KBM-7 (cell line): ENCODE results near the gene CNTNAP2.

ENCODE experiments used
- DNase-seq: peaks from one replicate; pipeline ENCODE4 v3.0.0-alpha.2; 2015
- in situ Hi-C: fragments of 300-500 bp; cut with MboI; formaldehyde crosslinking; loops from 2 replicates; pipeline ENCODE4 v1.14.3; 2020; ENCODE audit warnings: low sequenced_read_pairs, low pct_unique_long_range_greater_than_20kb, mixed read lengths

CNTNAP2 gene

DNA sequence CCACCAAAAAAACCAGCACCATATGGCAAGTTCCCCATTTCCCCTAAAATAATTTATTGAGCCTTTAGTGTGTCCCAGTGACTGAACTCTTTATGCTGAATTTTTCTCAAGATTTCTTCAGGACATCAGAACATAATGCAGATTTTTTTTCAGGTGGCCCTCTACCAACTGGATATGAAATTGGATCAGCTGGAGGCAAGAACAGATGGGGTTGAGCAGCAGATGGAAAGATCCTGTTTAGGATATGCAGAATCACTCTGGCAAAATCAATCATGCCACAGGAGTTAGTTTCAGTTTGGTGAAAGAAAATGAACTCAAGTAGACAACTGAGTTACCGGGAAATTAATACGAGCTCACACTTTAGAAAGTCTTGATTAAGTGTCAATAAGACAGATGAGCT is 1712.4 kb downstream of the CNTNAP2 start:
- no peak for DNase-seq
- in situ Hi-C loops, result no loop called here

DNA sequence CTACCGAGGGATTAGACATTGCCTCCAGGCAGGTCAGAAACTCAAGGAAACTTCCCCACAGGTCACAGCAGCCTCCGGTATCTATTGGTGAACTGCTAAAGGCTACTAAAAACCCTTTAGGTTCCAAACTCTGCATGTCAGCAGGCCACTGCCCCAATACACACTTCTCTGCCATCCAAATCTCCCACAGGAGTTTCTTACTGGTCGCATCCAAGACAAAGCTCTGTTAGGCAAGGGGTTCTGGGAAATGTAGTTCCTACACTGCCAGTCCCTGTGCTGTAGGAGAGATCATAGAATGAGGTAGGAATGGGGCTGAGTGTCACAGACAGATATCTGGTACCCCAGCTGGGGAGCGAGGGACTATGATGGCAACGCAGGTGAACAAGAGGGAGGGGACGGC is 1717.0 kb downstream of the CNTNAP2 start:
- in situ Hi-C loops, result no loop called here
- DNase-seq, result no peak

DNA sequence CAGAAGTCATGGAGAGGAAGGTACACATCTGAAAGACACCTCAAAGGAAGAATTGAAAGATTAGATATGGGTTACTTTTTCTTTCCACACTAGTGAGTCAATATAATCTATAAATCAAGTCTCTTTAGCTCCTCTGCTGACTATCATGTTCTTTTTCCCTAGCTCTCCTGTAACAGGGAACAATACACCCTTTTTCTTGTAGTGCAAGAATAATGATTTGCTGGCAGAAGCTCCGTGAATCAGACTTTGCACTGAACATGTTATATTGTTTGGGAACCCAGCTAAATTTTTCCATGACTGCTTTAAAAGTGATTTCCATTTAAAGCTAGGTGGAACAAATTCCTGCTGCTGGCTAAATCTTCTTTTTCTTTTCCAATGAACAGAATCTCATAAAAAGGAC is 1717.4 kb downstream of the CNTNAP2 start:
- no peak for DNase-seq
- in situ Hi-C loops, result no loop called here

DNA sequence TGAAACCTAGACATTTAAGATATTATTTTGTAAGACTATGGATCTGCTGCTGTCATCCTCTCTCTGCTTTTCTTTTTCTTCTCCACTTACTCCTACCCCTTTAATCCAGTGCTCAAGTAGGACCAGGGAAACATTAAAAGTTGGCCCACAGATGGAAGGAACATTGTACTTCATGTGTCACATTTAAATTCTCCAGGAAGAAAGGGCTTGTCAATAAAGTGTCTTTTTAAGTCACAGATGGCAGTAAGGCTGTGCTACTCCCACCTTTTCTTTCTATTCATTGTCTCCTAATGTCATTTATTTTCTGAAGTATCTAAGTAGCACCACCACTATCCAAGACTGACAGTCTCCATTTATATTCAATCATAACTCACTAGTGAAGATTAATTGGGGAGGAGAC is 1736.2 kb downstream of the CNTNAP2 start:
- in situ Hi-C loops, result no loop called here
- DNase-seq, result no peak

DNA sequence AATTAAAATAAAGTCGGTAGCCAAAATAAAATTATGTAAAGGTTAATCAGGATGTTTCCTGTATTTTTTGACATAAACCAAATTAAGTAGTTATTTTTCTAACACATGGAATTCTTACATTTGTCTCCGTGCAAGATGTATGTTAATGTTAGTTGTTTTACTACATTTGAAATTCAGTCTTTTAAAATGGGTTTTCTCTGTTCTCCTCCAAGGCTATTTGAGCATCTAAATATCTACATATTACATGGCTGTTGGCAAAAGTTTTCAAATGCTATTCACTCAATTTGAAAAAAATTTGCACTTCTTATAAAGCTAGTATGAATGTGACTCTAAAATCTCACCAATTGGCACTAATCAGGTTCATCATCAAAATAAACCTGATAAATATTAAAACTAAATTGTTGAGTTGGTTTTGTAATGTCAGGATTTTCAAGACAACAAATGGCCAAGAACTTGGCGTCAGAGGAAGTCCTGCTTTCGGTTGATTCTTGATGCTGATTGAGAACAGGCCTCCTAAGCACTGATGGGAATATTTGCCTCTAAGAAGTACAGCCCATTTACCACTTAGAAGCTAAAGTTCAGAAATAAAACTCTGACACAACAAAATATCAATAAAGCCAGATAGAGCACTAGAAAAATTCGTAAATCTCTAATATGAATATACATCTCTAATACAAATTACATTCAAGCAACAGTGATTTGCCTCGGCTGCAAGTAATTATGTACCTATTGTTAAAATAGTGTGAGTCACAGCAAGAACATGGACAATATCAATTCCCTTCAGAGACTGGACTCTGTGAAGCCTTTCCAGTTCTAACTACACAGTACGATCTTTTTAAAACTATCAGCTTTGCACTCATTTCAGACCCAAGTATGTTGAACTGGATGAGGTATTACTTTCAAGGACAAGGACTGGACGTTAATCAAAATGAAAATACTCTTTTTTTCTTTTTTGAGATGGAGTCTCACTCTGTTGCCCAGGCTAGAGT is 1740.8 kb downstream of the CNTNAP2 start:
- in situ Hi-C loops, result no loop called here
- DNase-seq, result no peak

DNA sequence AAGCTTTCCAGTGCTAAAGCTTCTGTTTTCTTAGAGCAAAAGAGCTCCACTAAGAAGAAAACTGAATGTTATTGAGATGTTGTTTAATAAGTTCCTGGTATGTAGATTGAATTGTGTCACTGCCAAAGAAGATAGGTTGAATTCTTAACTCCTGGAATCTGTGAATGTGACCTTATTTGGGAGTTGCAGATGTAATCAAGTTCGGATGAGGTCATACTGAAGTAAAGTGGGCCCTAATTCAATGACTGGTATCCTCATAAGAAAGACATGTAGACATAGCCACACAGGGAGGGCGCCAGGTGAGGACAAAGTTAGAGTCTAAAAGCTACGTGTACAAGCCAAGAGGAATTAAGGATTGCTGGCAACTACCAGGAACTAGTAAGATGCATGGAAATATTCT is 1741.8 kb downstream of the CNTNAP2 start:
- in situ Hi-C loops, result no loop called here
- no peak for DNase-seq

DNA sequence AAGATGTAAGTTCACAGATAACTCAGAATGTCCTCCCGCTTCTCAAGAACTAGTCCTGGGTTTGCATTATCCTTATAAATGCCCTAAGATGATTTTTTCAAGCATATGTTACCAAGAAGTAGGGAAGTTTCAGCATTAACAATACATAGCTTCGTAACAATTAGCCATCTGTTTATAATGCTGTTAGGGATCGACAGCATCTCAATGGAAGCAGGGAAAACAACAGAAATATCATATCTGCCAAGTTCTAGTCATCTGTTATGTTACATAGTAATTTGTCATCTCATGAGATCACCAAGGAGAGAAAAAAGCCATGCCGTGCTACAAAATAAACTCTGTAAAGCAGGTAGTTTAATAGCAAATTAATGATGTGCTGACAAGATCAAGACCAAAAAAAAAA is 1742.4 kb downstream of the CNTNAP2 start:
- in situ Hi-C loops, result no loop called here
- DNase-seq, result no peak

DNA sequence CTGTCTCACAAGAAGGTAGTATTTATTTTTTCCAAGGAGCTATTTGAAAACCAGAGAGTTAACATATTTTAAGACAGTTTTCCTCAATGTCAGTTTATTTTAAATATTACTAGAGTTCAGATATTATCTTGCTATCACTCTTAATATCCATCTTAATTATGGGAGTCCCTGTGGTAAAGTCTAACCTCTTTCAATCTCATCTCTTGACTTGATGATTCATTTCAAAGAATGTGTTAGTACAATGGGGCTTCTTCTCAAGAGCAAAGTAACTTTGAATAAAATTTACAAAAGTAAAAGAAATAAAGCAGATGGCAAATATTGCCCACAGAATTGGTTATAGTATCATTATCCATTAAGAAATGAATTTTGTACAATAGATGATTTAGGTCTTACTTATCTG is 1742.9 kb downstream of the CNTNAP2 start:
- in situ Hi-C loops, result no loop called here
- DNase-seq, result no peak

DNA sequence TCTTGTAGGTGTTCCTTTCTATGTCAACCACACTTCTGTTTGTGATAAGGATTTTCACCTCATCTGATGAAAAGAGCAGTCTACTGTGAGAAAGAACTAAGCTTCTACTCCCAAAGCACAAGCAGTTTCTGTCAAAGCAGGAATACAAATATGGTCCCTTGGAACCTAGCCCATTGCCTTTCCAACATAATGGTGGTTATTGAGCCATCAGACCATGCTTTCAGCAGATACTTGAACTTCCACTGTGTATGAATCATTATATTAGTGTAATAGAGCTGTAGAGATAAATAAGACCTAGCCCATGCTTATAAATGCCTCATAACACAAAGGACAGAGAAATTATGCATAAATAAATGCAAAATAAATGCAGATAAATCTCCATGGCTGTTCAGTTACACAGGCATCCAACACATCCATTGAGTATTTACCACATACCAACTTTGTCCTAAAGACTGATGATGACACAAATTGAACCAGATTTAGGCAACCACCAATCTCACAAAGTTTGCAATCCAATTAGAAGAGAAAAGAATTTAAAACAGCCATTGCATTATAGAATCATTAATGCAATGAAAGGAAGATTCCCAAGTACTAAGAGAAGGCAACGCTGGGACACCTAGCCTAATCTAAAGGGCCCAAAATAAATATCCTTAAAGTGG is 1744.6 kb downstream of the CNTNAP2 start:
- in situ Hi-C loops, result no loop called here
- no peak for DNase-seq

DNA sequence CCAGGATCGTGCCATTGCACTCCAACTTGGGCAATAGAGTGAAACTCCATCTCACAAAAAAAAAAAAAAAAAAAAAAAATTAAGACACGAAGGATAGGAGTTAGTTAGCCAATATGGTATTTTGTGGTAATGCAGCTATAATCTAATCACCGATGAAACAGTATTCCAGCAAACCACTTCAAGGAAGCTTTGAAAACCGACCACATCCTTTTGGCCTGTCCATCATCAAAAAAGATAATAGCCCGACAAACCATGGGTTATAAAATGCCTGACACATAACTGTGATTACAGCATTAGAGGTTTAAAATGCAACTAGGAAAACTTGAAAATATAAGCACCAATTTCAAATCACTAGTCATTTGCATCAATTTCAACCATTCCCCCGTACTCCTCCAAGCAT is 1745.3 kb downstream of the CNTNAP2 start:
- no peak for DNase-seq
- in situ Hi-C loops, result no loop called here

DNA sequence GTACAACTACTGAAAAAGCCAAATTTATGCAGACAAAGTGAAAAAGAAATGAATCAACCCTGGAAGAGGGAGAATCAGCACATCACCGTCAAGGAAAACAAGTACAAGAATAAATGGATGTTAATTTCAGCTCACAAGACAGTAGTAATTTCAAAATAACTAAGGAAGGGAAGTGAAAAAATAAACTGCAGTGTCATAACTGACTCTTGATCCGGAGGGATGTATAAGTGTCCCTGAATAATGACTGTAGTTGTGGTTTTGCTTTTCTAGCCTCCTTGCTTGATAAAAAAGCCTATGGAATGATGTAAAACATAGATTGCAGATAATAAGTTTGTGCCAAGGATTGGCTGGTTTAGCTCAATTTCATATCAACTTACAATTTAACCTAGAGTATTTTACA is 1752.9 kb downstream of the CNTNAP2 start:
- no peak for DNase-seq
- in situ Hi-C loops, result no loop called here

DNA sequence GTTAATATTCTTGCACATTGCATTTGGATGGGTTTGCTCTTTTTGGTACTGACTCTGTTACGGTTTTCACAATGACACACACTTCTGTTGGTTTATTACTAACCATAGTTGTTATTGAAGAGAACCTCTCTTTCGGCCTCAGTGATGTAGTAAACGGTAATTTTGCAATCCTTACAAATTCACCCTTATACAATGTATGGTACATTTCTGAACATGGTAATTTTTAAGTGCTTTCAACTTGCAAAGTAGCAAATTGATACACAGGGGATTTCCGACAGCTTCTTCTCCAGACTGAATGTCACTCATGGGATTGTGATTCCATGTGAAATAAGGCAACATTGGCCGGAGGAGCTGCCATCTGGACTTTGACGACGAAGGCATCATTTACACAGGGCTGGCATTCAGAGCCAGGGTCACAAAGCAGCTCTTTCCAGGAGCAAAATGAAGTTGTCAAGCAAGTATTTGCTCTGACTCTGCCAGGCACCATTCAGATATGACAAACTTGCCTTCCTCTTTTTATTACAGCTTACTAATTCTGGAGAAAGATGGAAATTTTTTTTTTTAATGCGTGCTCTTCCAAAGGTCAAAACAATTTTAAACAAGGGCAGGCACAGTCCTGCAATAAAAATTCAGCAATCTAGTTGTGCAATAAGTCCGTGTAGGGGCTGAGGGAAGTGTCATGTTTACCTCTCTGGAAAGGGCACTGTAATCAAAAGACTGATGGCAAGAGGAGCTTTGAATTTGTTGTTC is 1762.5 kb downstream of the CNTNAP2 start:
- DNase-seq, result no peak
- in situ Hi-C loops, result no loop called here

DNA sequence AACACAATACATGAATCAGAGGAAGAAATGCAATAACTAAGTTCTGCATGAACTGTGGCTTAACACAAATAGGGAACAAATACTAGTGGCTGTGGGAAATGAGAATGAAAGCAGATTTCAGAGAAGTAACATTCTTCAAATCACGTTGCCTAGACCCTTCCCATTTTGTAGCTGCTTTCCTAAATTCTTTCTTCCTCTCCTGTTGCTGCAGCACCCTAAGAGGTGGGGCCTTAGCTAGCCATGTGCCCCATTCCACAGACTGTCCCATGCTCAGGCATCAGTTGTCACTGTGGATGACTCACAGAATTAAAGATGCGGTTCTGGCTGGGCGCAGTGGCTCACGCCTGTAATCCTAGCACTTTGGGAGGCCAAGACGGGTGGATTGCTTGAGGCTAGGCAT is 1769.3 kb downstream of the CNTNAP2 start:
- in situ Hi-C loops, result no loop called here
- no peak for DNase-seq

DNA sequence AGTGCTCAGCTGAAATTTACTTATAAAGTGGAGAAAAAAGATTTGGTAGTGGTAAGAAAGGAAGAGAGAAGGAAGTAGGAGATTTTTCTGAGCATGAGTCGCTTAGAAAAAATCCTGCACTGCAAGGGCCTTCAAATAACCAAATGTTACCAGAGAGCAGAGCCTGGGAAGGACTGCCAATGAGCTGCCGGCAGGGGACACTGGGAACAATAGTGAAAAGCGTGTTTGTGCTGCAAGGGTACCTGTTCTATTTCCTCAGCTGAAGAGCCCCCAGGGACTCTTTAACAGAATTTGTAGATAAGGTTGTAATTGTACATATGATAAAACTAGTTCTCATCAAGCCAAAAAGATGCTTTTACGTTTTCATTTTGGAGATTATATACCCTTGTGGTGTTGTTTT is 1777.7 kb downstream of the CNTNAP2 start:
- in situ Hi-C loops, result no loop called here
- no peak for DNase-seq

DNA sequence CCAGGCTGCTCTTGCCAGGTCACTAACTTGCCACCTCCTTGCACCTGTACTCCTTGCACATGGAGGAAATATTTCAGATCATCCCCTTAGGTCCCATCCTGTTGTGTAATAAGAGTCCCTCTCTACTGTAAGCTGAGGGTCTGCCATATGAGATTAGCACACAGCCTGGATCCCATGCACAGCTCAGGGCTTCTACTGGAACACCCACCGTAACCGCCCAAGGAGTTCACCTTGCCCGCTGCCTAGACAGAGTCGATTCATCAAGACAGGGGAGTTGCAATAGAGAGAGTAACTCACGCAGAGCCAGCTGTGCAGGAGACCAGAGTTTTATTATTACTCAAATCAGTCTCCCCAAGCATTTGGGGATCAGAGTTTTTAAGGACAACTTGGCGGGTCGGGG is 1779.5 kb downstream of the CNTNAP2 start:
- in situ Hi-C loops, result no loop called here
- no peak for DNase-seq

DNA sequence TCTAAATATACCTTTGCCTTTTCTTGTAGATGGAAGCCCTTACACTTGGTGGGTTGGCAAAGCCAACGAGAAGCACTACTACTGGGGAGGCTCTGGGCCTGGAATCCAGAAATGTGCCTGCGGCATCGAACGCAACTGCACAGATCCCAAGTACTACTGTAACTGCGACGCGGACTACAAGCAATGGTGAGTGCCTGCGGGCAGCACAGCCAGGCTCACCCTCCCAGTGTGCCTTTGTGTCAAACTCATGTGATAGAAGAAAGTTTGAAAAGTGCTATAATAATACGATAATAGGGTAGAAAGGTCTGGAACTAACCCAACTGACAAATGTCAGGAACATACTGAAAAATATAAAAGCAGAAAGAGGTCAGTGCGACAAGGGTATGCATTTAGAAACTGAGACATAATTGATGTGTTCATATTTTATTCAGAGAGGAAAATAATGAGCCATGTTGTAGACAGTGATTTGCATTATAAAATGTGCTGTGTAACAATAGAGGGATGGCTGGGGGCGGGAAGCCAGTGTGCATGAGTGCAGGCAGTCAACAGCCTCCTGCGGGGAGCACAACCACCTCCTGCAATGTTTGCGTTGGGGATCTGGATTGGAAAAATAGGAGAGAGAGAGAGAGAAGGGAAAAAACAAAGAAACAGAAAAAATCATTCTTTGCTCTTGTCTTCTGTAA is 1787.1 kb downstream of the CNTNAP2 start:
- no peak for DNase-seq
- in situ Hi-C loops, result no loop called here

DNA sequence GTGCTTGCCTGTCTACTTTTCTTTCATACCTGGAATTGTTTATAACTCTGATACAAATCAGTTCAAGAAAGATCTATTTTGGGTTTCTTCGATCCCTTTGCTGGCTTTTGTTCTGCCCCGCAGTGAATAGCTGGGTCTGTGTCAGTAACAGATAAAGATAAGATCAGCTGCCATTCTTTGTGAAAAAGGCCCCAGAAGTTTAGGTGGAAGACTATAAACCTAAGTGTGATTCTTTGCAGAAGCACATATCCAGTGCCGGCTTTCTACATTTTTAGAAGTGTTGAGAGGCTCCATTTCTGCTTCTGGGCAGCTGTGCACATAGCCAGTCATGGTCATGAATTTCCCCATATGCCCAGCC is 1787.6 kb downstream of the CNTNAP2 start:
- DNase-seq, result no peak
- in situ Hi-C loops, result no loop called here

DNA sequence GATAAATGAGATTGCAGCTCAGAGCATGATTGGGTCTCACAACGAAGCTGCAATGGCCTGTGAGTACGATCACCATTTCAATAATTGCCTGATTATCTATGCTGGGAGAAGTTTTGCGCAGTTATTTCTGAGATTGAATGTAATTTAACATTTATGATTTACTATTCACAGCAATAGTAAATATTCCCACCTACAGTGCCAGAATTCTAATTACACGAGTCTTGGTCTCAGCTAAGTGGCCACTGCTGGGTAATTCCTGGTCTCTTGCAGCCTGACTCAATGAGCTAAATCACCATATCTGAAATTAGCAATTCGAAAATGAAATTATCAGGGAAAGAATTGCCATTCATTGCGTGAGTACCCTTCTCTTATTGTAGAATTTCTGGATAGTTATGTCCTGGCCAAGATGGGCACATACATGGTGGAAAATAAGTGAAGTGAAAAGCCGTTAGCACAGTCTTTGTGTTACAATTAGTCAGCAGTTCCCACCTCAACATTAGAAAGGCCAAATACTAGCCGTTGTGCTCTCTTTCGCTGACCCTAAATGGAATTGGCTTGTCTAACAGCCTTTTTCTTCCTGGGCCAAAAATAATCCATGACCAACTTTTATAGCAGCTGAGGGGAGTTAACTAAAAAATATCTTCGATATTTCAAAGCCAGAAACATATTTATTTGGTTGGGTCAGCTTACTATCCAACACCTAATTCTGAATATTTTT is 1793.0 kb downstream of the CNTNAP2 start:
- no peak for DNase-seq
- in situ Hi-C loops, result no loop called here

DNA sequence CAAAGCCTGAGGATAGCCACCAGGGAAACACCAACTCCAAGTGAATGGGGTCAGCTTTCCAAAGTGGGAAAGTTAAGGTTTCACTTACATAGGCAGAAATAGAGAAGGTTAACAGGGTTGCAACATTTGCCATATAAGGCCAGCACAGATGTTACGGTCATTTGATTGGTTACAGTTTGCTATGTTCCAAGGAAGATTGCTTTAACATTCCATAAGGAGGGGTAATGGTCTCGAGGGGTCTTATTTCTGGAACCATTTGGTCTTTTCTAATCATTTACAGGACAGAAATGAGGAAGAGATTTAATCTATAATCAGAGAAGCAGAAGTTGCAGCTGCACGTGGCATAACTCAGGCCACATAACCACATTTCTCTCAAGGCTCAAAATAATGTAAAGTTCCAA is 1794.6 kb downstream of the CNTNAP2 start:
- in situ Hi-C loops, result no loop called here
- DNase-seq, result peak; percentile 56
